Measurements from ENCODE around the gene ALPK1. TPM values are rescaled to one million over a fixed set of nuclear protein-coding genes. Genes with fewer than 3 reads are reported as not detected.
A peak's percentile ranks its signal among the peaks of the same experiment; 100 is the strongest.

The ALPK1 gene
- total RNA-seq, 1 experiment from 2014 or later, result 21.3 TPM

- TF ChIP-seq YY1 (IDR thresholded peaks at IDR 0.05; ENCODE audit: extremely low read depth, insufficient replicate concordance, low read depth, low read length) (no peak), TCF7L2 (IDR thresholded peaks at IDR 0.05; ENCODE audit: borderline replicate concordance, extremely low read depth, insufficient read depth, insufficient read length) (no peak)
Observed at GRCh38 chr4:112325530-112325929, 28.4 kb downstream of the ALPK1 start (continued).

GRCh38 chr4:112327965-112328733, 31.0 kb downstream of the ALPK1 start:
- no TSS peak for BruUV-seq (replicated peaks)
- H3K9me2 ChIP-seq (ENCODE audit: insufficient read depth), result no peaks in the 10 kb centered on the region
- no peaks in the 10 kb centered on the region for H3K9me3 ChIP-seq (ENCODE audit: control insufficient read depth in 1 of 2, insufficient read depth in 1 of 2, low read depth in 1 of 2, low read length in 2 of 2)
- H3K4me3 ChIP-seq (replicated peaks in 1 of 2; ENCODE audit: low read depth in 1 of 2, low read length in 2 of 2), result no peak overlapping the region
- no peak overlapping the region for H2AFZ ChIP-seq (ENCODE audit: low read depth, low read length, poor library complexity, severe bottlenecking)
- no peak overlapping the region for H3K9ac ChIP-seq (ENCODE audit: low read length)
- H3K36me3 ChIP-seq (ENCODE audit: control insufficient read depth in 1 of 2, insufficient read depth in 2 of 2, low read length in 2 of 2), result no peaks in the 10 kb centered on the region
- no peaks in the 10 kb centered on the region for H3K79me2 ChIP-seq (ENCODE audit: insufficient read depth, low read length)
- POLR2A ChIA-PET, result no interaction called here
- intact Hi-C loops (cut with micrococcal nuclease), result loop anchor here (1.0 to 5.0 kb wide), 3 partner anchors 196 to 434 kb away; no protein-coding TSS in a partner anchor
- no peaks in the 10 kb centered on the region for H4K20me1 ChIP-seq (ENCODE audit: insufficient read depth)
- H3K27ac ChIP-seq (ENCODE audit: low read depth, low read length), result no peak overlapping the region
- no peaks in the 10 kb centered on the region for H3K4me1 ChIP-seq (ENCODE audit: control insufficient read depth in 1 of 2, insufficient read depth in 2 of 2, low read length in 2 of 2)
- no peak overlapping the region for H3K4me2 ChIP-seq (ENCODE audit: low read length)
- RAD21 ChIA-PET (ENCODE audit: low non-redundant PET in 1 of 2, low total read pairs in 2 of 2, uncharacterized antibody in 2 of 2, unreplicated experiment in 2 of 2), result interaction anchor here in 1 of 2 experiments (0.7 kb wide), 1 partner anchor 196 kb away, joined by 3 read pairs; no protein-coding TSS in a partner anchor
- DNase-seq (ENCODE audit: low read depth, low spot score) (peak; percentile 32), ATAC-seq (peak; percentile 63; the same call in 1 of the 2 replicates)
- H3K27me3 ChIP-seq (ENCODE audit: insufficient read depth, low read length), result no peaks in the 10 kb centered on the region
- peak; percentile 73 for TF ChIP-seq RAD21 (IDR thresholded peaks at IDR 0.05; ENCODE audit: low read depth)
- TF ChIP-seq ZBTB33 (IDR thresholded peaks at IDR 0.05; ENCODE audit: extremely low read depth, insufficient replicate concordance, low read length), result no peak
- TF ChIP-seq CTCF (IDR thresholded peaks at IDR 0.05 in 2 of 3, conservative IDR thresholded peaks at IDR 0.05 in 1 of 3; ENCODE audit: borderline replicate concordance in 1 of 3, insufficient read depth in 1 of 3, low read depth in 2 of 3, low read length in 2 of 3), result peak; percentile 37 to 67 (median 62); a peak in 5 of 6 replicates
- CTCF ChIA-PET, result interaction anchor here (1.3 to 3.0 kb wide), 4 partner anchors 49 to 276 kb away, joined by 3 to 11 read pairs (median 6); partner anchors contain the start of gene NEUROG2
